Measurements from ENCODE around the gene ADIPOR2.

ADIPOR2 gene

GRCh38 chr12:1760566-1761382, 69.9 kb downstream of the ADIPOR2 start:
- TF ChIP-seq ZBTB7A (IDR thresholded peaks at IDR 0.05; ENCODE audit: low read depth) (no peak), YY1 (IDR thresholded peaks at IDR 0.05; ENCODE audit: low read depth) (no peak), TAF1 (IDR thresholded peaks at IDR 0.05; ENCODE audit: low read depth) (no peak), EP300 (IDR thresholded peaks at IDR 0.05; ENCODE audit: borderline replicate concordance) (no peak), MAX (IDR thresholded peaks at IDR 0.05) (no peak), CREB1 (IDR thresholded peaks at IDR 0.05; ENCODE audit: low read depth) (no peak), RAD21 (IDR thresholded peaks at IDR 0.05; ENCODE audit: low read depth) (no peak), TEAD4 (IDR thresholded peaks at IDR 0.05) (no peak), EGR1 (IDR thresholded peaks at IDR 0.05) (no peak), TCF12 (IDR thresholded peaks at IDR 0.05; ENCODE audit: low read depth) (no peak), NFIC (IDR thresholded peaks at IDR 0.05) (no peak), CEBPB (IDR thresholded peaks at IDR 0.05) (no peak), REST (IDR thresholded peaks at IDR 0.05; ENCODE audit: low read depth) (no peak)
- TF ChIP-seq, protein P1, sequence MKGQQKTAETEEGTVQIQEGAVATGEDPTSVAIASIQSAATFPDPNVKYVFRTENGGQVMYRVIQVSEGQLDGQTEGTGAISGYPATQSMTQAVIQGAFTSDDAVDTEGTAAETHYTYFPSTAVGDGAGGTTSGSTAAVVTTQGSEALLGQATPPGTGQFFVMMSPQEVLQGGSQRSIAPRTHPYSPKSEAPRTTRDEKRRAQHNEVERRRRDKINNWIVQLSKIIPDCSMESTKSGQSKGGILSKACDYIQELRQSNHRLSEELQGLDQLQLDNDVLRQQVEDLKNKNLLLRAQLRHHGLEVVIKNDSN (IDR thresholded peaks at IDR 0.05) = no peak

DNA sequence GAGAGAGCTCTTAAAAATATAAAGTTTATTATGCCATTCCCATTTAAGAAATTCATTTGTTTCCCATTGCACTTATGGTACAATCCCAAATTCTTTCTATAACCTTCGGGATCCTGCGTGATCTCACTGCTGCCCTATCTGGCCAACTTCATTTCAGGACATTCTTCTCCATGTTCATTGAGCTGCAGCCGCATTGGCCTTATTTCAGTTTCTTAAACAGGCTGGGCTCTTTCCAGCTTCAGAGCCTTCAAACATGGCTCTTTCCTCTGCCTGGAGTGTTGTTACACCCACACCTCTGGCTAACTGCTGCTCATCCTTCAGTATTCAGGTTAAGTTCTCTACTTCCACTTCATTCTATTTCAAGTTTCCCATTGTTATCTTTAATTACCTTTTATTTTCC, 71.0 kb downstream of the ADIPOR2 start:
- TF ChIP-seq EGR1 (IDR thresholded peaks at IDR 0.05) (no peak), TAF1 (IDR thresholded peaks at IDR 0.05; ENCODE audit: low read depth) (no peak), TCF12 (IDR thresholded peaks at IDR 0.05; ENCODE audit: low read depth) (no peak), EP300 (IDR thresholded peaks at IDR 0.05; ENCODE audit: borderline replicate concordance) (no peak), FOXM1 (IDR thresholded peaks at IDR 0.05; ENCODE audit: borderline replicate concordance, low read depth) (no peak), NFIC (IDR thresholded peaks at IDR 0.05) (no peak), RAD21 (IDR thresholded peaks at IDR 0.05; ENCODE audit: low read depth) (no peak), CREB1 (IDR thresholded peaks at IDR 0.05; ENCODE audit: low read depth) (no peak), REST (IDR thresholded peaks at IDR 0.05; ENCODE audit: low read depth) (no peak), ZBTB7A (IDR thresholded peaks at IDR 0.05; ENCODE audit: low read depth) (no peak), YY1 (IDR thresholded peaks at IDR 0.05; ENCODE audit: low read depth) (no peak), CEBPB (IDR thresholded peaks at IDR 0.05) (no peak), MAX (IDR thresholded peaks at IDR 0.05) (no peak), TEAD4 (IDR thresholded peaks at IDR 0.05) (no peak)
- TF ChIP-seq, protein P1 (IDR thresholded peaks at IDR 0.05) = no peak

- TF ChIP-seq REST (IDR thresholded peaks at IDR 0.05; ENCODE audit: low read depth) (no peak), EP300 (IDR thresholded peaks at IDR 0.05; ENCODE audit: borderline replicate concordance) (no peak), YY1 (IDR thresholded peaks at IDR 0.05; ENCODE audit: low read depth) (no peak), CREB1 (IDR thresholded peaks at IDR 0.05; ENCODE audit: low read depth) (no peak), EGR1 (IDR thresholded peaks at IDR 0.05) (no peak), FOXM1 (IDR thresholded peaks at IDR 0.05; ENCODE audit: borderline replicate concordance, low read depth) (no peak), CEBPB (IDR thresholded peaks at IDR 0.05) (no peak), TEAD4 (IDR thresholded peaks at IDR 0.05) (no peak), TCF12 (IDR thresholded peaks at IDR 0.05; ENCODE audit: low read depth) (no peak), NFIC (IDR thresholded peaks at IDR 0.05) (no peak), ZBTB7A (IDR thresholded peaks at IDR 0.05; ENCODE audit: low read depth) (no peak), TAF1 (IDR thresholded peaks at IDR 0.05; ENCODE audit: low read depth) (no peak), MAX (IDR thresholded peaks at IDR 0.05) (no peak), RAD21 (IDR thresholded peaks at IDR 0.05; ENCODE audit: low read depth) (no peak)
- TF ChIP-seq, protein P1 (IDR thresholded peaks at IDR 0.05) = no peak
Observed at GRCh38 chr12:1763153-1763552, 72.3 kb downstream of the ADIPOR2 start.
